ENCODE results near the gene RASEF. TPM values are rescaled to one million over a fixed set of nuclear protein-coding genes. Genes with fewer than 3 reads are reported as not detected.
"Not testable (repeated sequence)": the region's sequence is repeated elsewhere in the genome, so short reads cannot be mapped to it uniquely, and the experiment has no call there.

RASEF gene
- polyA plus RNA-seq, 1 donor, result 11.5 TPM

DNA sequence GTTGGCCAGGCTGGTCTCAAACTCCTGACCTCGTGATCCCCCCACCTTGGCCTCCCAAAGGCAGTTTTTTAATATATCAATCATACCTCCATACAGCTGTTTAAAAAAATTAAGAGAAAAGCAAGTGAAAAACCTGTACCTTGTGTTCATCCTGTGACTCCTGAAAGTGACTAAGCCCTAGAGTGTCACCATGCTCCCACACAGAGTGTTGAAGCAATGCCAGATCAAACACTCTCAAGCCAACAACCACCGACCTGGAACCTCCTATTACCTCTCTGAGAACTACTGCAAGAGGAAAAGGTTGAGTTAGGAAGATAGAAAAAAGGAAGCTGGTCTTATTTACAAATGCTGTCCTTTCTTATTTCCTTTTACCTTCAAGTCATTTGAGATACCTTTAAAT, 123.5 kb downstream of the RASEF start:
- no peak overlapping the region for H3K27ac ChIP-seq (ENCODE audit: low read length)
- no peak overlapping the region for H3K4me3 ChIP-seq (ENCODE audit: low read length)
- no peak for DNase-seq
- H3K36me3 ChIP-seq (ENCODE audit: control insufficient read depth, insufficient read depth, low read length), result no peaks in the 10 kb centered on the region
- no peaks in the 10 kb centered on the region for H3K9me3 ChIP-seq (ENCODE audit: control insufficient read depth, low read depth, low read length)
- H3K27me3 ChIP-seq (ENCODE audit: control insufficient read depth, insufficient read depth, low read length), result no peaks in the 10 kb centered on the region
- WGBS (ENCODE audit: insufficient coverage, low lambda C conversion rate), result no CpG with 5 or more reads among the region's 2 CpGs
- no peaks in the 10 kb centered on the region for H3K4me1 ChIP-seq (ENCODE audit: control insufficient read depth, insufficient read depth, low read length)

DNA sequence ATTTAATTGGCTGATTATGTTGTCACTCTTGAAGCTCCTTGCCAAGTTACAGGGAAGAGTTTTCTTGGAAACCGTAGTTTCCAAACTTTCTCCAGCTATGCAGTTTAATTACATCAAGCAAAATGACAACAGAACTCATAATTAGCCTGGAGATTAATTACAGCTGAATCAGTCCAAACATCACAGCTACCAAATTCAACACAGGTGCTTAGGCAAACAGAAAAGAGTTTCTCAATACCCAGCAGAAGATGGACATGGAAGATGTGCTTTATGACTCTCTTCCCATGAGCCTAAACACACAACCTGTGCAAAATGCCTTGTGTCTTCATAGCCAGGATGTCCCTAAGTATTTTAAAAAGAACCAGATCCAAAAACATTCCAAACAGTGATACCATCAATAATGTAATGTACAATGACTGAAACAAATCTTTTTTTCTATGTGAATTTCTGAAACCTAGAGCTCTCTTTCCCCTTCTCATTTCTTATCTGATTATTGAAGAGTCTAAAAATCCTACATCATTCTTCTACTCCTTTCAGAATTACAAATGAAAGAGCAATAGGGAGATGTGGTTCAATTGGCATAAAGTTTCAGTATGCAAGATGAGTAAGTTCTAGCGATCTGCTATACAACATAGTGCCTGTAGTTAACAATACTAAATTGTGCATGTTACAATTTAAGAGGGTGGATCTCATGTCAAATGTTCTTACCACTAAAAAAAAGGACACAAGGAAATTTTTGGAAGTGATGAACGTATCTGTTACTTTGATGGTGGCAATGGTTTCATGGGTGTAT, 124.3 kb downstream of the RASEF start:
- no peak overlapping the region for H3K4me3 ChIP-seq (ENCODE audit: low read length)
- no peak overlapping the region for H3K27ac ChIP-seq (ENCODE audit: low read length)
- no peaks in the 10 kb centered on the region for H3K36me3 ChIP-seq (ENCODE audit: control insufficient read depth, insufficient read depth, low read length)
- H3K27me3 ChIP-seq (ENCODE audit: control insufficient read depth, insufficient read depth, low read length), result no peaks in the 10 kb centered on the region
- no CpG with 5 or more reads among the region's 3 CpGs for WGBS (ENCODE audit: insufficient coverage, low lambda C conversion rate)
- no peaks in the 10 kb centered on the region for H3K4me1 ChIP-seq (ENCODE audit: control insufficient read depth, insufficient read depth, low read length)
- DNase-seq, result no peak
- H3K9me3 ChIP-seq (ENCODE audit: control insufficient read depth, low read depth, low read length), result no peaks in the 10 kb centered on the region

- H3K9me3 ChIP-seq (ENCODE audit: control insufficient read depth, low read depth, low read length); DNase-seq; H3K36me3 ChIP-seq (ENCODE audit: control insufficient read depth, insufficient read depth, low read length); H3K27me3 ChIP-seq (ENCODE audit: control insufficient read depth, insufficient read depth, low read length); H3K4me3 ChIP-seq (ENCODE audit: low read length); H3K27ac ChIP-seq (ENCODE audit: low read length); H3K4me1 ChIP-seq (ENCODE audit: control insufficient read depth, insufficient read depth, low read length): not testable (repeated sequence)
- no CpG with 5 or more reads among the region's 7 CpGs for WGBS (ENCODE audit: insufficient coverage, low lambda C conversion rate)
These were observed 126.4 kb downstream of the RASEF start for GRCh38 chr9:82936561-82936960.

GRCh38 chr9:82934949-82935348, 128.0 kb downstream of the RASEF start:
- no peaks in the 10 kb centered on the region for H3K27me3 ChIP-seq (ENCODE audit: control insufficient read depth, insufficient read depth, low read length)
- WGBS (ENCODE audit: insufficient coverage, low lambda C conversion rate), result no CpG with 5 or more reads among the region's 2 CpGs
- no peak overlapping the region for H3K4me3 ChIP-seq (ENCODE audit: low read length)
- no peaks in the 10 kb centered on the region for H3K4me1 ChIP-seq (ENCODE audit: control insufficient read depth, insufficient read depth, low read length)
- no peak overlapping the region for H3K27ac ChIP-seq (ENCODE audit: low read length)
- no peaks in the 10 kb centered on the region for H3K9me3 ChIP-seq (ENCODE audit: control insufficient read depth, low read depth, low read length)
- DNase-seq, result peak in 1 of 2 donors; percentile 26
- H3K36me3 ChIP-seq (ENCODE audit: control insufficient read depth, insufficient read depth, low read length), result no peaks in the 10 kb centered on the region

DNA sequence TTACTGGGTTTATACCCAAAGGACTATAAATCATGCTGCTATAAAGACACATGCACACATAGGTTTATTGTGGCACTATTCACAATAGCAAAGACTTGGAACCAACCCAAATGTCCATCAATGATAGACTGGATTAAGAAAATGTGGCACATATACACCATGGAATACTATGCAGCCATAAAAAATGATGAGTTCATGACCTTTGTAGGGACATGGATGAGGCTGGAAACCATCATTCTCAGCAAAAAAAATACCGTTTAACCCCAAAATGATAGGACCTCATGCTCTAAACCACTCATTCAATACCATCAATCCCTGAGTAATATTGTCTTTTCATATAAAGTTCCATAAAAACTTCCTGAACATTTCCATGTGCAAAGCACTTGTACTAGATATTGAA, 128.9 kb downstream of the RASEF start:
- H3K27ac ChIP-seq (ENCODE audit: low read length); H3K4me3 ChIP-seq (ENCODE audit: low read length); DNase-seq; H3K9me3 ChIP-seq (ENCODE audit: control insufficient read depth, low read depth, low read length); H3K27me3 ChIP-seq (ENCODE audit: control insufficient read depth, insufficient read depth, low read length); H3K36me3 ChIP-seq (ENCODE audit: control insufficient read depth, insufficient read depth, low read length); H3K4me1 ChIP-seq (ENCODE audit: control insufficient read depth, insufficient read depth, low read length): not testable (repeated sequence)
- no CpG with 5 or more reads among the region's 1 CpG for WGBS (ENCODE audit: insufficient coverage, low lambda C conversion rate)

GRCh38 chr9:82930116-82930515, 132.8 kb downstream of the RASEF start:
- no peaks in the 10 kb centered on the region for H3K4me1 ChIP-seq (ENCODE audit: control insufficient read depth, insufficient read depth, low read length)
- H3K9me3 ChIP-seq (ENCODE audit: control insufficient read depth, low read depth, low read length), result no peaks in the 10 kb centered on the region
- H3K27me3 ChIP-seq (ENCODE audit: control insufficient read depth, insufficient read depth, low read length), result no peaks in the 10 kb centered on the region
- H3K27ac ChIP-seq (ENCODE audit: low read length), result no peak overlapping the region
- H3K4me3 ChIP-seq (ENCODE audit: low read length), result no peak overlapping the region
- DNase-seq, result no peak
- no peaks in the 10 kb centered on the region for H3K36me3 ChIP-seq (ENCODE audit: control insufficient read depth, insufficient read depth, low read length)
